ENCODE data around the gene SLC9A4.

DNA sequence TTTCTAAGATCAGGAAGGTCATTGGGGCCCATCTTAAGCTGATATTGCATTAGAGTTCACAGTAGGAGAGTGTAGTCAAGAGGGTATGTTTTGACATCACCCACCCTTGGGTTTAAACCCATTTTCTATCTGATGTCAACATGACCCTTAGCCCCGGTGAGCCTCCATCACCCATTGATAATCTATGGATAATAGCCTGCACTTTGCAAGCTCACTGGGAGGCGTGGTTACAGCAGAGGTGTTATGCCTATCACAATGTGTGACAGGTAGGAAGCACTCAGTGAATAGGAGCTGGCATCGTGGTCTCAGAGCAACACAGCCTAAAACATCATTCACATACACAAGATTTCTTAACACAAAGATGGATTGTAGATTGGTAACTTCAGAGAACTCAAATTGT, 28.8 kb upstream of the SLC9A4 start:
- TF ChIP-seq ARNTL (CRISPR knock-in tag; IDR thresholded peaks at IDR 0.05; ENCODE audit: borderline replicate concordance, low read depth) (no peak), RARB (CRISPR knock-in tag; IDR thresholded peaks at IDR 0.05) (no peak), TOX (CRISPR knock-in tag; IDR thresholded peaks at IDR 0.05; ENCODE audit: borderline replicate concordance) (no peak), ESRRG (CRISPR knock-in tag; IDR thresholded peaks at IDR 0.05) (no peak)
- TF ChIP-seq, protein P1, sequence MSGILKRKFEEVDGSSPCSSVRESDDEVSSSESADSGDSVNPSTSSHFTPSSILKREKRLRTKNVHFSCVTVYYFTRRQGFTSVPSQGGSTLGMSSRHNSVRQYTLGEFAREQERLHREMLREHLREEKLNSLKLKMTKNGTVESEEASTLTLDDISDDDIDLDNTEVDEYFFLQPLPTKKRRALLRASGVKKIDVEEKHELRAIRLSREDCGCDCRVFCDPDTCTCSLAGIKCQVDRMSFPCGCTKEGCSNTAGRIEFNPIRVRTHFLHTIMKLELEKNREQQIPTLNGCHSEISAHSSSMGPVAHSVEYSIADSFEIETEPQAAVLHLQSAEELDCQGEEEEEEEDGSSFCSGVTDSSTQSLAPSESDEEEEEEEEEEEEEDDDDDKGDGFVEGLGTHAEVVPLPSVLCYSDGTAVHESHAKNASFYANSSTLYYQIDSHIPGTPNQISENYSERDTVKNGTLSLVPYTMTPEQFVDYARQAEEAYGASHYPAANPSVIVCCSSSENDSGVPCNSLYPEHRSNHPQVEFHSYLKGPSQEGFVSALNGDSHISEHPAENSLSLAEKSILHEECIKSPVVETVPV (CRISPR knock-in tag; IDR thresholded peaks at IDR 0.05), result no peak
- TF ChIP-seq, protein P2, sequence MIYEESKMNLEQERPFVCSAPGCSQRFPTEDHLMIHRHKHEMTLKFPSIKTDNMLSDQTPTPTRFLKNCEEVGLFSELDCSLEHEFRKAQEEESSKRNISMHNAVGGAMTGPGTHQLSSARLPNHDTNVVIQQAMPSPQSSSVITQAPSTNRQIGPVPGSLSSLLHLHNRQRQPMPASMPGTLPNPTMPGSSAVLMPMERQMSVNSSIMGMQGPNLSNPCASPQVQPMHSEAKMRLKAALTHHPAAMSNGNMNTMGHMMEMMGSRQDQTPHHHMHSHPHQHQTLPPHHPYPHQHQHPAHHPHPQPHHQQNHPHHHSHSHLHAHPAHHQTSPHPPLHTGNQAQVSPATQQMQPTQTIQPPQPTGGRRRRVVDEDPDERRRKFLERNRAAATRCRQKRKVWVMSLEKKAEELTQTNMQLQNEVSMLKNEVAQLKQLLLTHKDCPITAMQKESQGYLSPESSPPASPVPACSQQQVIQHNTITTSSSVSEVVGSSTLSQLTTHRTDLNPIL (CRISPR knock-in tag; IDR thresholded peaks at IDR 0.05; ENCODE audit: low read depth), result no peak
